ENCODE data around the gene PRRT2.

The PRRT2 gene

GRCh38 chr16:29863669-29863984 lies 51.6 kb downstream of the PRRT2 start:
- no peak for DNase-seq

- no peak for DNase-seq
Observed at GRCh38 chr16:29864205-29864604, 52.2 kb downstream of the PRRT2 start.
